Activated CD8-positive, alpha-beta T cell treated with anti-CD3 and anti-CD28 coated beads, Interleukin-2, amount 10 ng/mL, durations not matched to agents 7 days and 5 days (primary cell): ENCODE results near the gene OR6B3. TPM values are rescaled to one million over a fixed set of nuclear protein-coding genes. Genes with fewer than 3 reads are reported as not detected.

Experiments
- ATAC-seq: fragments of 150-1000 bp; cut with Tn5 transposase; one replicate; pipeline ENCODE4 v1.10.0; 2021; ENCODE audit warnings: moderate library complexity
- CTCF ChIA-PET: fragments of 350-600 bp; sonication (Branson Sonifier 250); formaldehyde crosslinking; loops from one replicate; lab custom pipeline; 2021; ENCODE audit warnings: antibody characterized with exemption; lab: Charles Lee
- POLR2A ChIA-PET: fragments of 350-600 bp; sonication (Branson Sonifier 250); formaldehyde crosslinking; loops from one replicate; lab custom pipeline; 2021; ENCODE audit warnings: antibody characterized with exemption; lab: Charles Lee
- DNase-seq: peaks from one replicate; pipeline ENCODE4 v3.0.0-alpha.2; 2020
- H3K27ac Mint-ChIP-seq: one replicate; pipeline ENCODE4 v1.8.0; 2021; ENCODE audit warnings: mild to moderate bottlenecking, mixed read lengths
- H3K27me3 Mint-ChIP-seq: one replicate; pipeline ENCODE4 v1.8.0; 2021; ENCODE audit warnings: low read depth, mixed read lengths
- H3K36me3 Mint-ChIP-seq: one replicate; pipeline ENCODE4 v1.8.0; 2021; ENCODE audit warnings: low read depth, mixed read lengths
- H3K4me1 Mint-ChIP-seq: one replicate; pipeline ENCODE4 v1.8.0; 2021; ENCODE audit warnings: low read depth, mixed read lengths
- H3K4me3 Mint-ChIP-seq: one replicate; pipeline ENCODE4 v1.8.0; 2021; ENCODE audit warnings: mild to moderate bottlenecking, mixed read lengths
- H3K9me3 Mint-ChIP-seq: one replicate; pipeline ENCODE4 v1.8.0; 2022; ENCODE audit warnings: mixed read lengths; ENCODE audit not compliant: insufficient read depth
- total RNA-seq, 2 experiments: library from RNA; stranded (reverse); gene quantifications; one replicate each; pipeline ENCODE4 v1.2.3, GENCODE V29; 2021

The OR6B3 gene
- total RNA-seq, 2 experiments from 2014 or later, result not detected

DNA sequence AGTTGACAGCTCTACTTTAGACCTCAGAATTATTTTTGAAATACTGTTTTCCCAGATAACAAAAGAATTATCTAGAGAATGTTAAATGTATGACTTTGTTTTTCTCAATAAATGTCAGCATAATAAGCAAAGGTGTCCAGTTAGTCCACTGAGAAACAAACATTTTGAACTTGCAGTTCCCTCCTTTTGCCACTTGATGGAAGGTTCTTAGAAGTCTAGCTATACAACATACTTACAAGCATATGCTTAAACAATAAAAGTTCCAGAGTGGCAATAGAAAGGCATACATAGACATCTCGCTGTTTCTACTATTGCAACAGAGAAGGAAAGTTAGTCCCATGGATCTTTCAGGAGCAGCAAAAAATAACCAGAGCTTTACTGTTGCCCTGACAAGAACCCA, 40.0 kb downstream of the OR6B3 start:
- ChIA-PET POLR2A (interaction anchor here (1.0 kb wide), 1 partner anchor 12 kb away, joined by 3 read pairs; the partner anchor contains the start of gene NDUFA10), CTCF (interaction anchor here (0.6 to 2.9 kb wide), 3 partner anchors 9 to 136 kb away, joined by 3 to 19 read pairs (median 3); no protein-coding TSS in a partner anchor)
- Mint-ChIP-seq H3K27me3 (no peaks in the 10 kb centered on the region), H3K4me3 (no peak overlapping the region), H3K36me3 (peaks cover 53% of the 10 kb centered on the region), H3K9me3 (no peaks in the 10 kb centered on the region), H3K4me1 (no peaks in the 10 kb centered on the region), H3K27ac (no peak overlapping the region)
- peak; percentile 51 for ATAC-seq
- no peak for DNase-seq

- Mint-ChIP-seq H3K36me3 (peaks cover 39% of the 10 kb centered on the region), H3K9me3 (no peaks in the 10 kb centered on the region), H3K27ac (no peak overlapping the region), H3K4me3 (no peak overlapping the region), H3K27me3 (no peaks in the 10 kb centered on the region), H3K4me1 (no peaks in the 10 kb centered on the region)
- ChIA-PET POLR2A (no interaction called here), CTCF (interaction anchor here (0.9 to 1.0 kb wide), 2 partner anchors 11 to 17 kb away, joined by 3 to 6 read pairs; no protein-coding TSS in a partner anchor)
- DNase-seq, result no peak
- ATAC-seq, result no peak
These were observed 50.3 kb downstream of the OR6B3 start for GRCh38 chr2:240002983-240003382.

DNA sequence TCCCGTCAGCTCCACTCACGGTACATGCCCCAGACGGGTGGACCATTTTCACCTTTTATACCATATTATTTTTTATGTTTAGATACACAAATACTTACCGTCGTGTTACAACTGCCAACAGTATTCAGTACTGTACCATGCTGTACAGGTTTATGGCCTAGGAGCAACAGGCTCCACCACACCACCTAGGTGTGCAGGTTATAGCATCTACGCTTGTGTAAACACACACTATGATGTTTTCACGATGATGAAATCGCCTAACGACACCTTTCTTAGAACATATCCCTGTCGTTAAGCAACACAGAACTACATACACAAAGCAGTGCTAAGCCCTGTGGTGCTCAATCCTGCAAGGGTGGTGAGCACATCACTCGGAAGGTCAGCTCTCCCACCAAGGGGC, 52.6 kb downstream of the OR6B3 start:
- H3K27ac Mint-ChIP-seq, result no peak overlapping the region
- ATAC-seq, result no peak
- no peaks in the 10 kb centered on the region for H3K4me1 Mint-ChIP-seq
- no peak for DNase-seq
- peaks cover 29% of the 10 kb centered on the region for H3K36me3 Mint-ChIP-seq
- no peaks in the 10 kb centered on the region for H3K9me3 Mint-ChIP-seq
- ChIA-PET CTCF (interaction anchor here (1.3 to 1.7 kb wide), 2 partner anchors 9 to 11 kb away, joined by 4 to 5 read pairs; no protein-coding TSS in a partner anchor), POLR2A (no interaction called here)
- H3K4me3 Mint-ChIP-seq, result no peak overlapping the region
- H3K27me3 Mint-ChIP-seq, result no peaks in the 10 kb centered on the region

DNA sequence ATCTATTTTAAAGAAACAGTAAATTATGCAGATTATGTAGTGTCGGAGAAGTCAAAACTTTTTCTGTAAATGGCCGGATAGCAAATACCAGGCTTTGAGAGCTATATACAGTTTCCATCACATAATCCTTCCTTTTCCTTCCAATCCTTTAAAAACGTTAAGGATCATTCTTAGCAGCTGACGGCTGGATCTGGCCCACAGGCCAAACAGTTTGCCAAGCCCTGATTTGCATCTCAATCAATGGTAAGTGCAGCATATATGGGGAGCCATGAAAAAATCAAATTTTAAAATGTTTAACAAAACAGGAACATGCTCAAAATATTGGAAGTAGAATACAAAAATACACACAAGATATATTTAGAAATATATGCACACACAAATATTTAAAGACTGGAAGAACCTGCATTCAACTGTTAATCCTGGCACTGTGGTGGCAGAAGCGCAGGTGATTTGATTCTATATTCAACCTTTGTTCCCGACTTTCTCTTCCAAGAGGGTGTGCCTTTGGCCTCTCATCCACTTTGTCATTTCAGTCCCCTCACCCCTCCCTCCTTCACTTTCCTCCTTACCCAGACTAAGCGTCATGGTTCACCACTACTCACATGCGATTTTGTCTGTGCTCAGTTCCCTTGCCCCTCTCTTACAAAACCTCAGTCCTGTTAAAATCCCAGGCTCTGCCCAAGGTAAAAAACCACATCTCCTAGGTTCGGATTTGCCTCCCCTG, 55.5 kb downstream of the OR6B3 start:
- no peak overlapping the region for H3K27ac Mint-ChIP-seq
- DNase-seq (no peak), ATAC-seq (no peak)
- H3K4me1 Mint-ChIP-seq, result no peaks in the 10 kb centered on the region
- ChIA-PET CTCF (no interaction called here), POLR2A (no interaction called here)
- H3K27me3 Mint-ChIP-seq, result no peaks in the 10 kb centered on the region
- no peak overlapping the region for H3K4me3 Mint-ChIP-seq
- peaks cover 22% of the 10 kb centered on the region for H3K36me3 Mint-ChIP-seq
- H3K9me3 Mint-ChIP-seq, result no peaks in the 10 kb centered on the region

Other genes starting within 250 kb of the OR6B3 start
- 100 to 1,000 TPM; 102 to 113 TPM for gene NDUFA10, start 28.2 kb downstream of the OR6B3 start, total RNA-seq
- gene OR6B2, start 23.1 kb downstream of the OR6B3 start, total RNA-seq, result not detected
- gene COPS9, start 82.8 kb upstream of the OR6B3 start, total RNA-seq, result 100 to 1,000 TPM; 120 to 129 TPM
- not detected for gene OTOS, start 87.1 kb upstream of the OR6B3 start, total RNA-seq